Measurements from ENCODE around the gene DCAF7.

DCAF7 gene

DNA sequence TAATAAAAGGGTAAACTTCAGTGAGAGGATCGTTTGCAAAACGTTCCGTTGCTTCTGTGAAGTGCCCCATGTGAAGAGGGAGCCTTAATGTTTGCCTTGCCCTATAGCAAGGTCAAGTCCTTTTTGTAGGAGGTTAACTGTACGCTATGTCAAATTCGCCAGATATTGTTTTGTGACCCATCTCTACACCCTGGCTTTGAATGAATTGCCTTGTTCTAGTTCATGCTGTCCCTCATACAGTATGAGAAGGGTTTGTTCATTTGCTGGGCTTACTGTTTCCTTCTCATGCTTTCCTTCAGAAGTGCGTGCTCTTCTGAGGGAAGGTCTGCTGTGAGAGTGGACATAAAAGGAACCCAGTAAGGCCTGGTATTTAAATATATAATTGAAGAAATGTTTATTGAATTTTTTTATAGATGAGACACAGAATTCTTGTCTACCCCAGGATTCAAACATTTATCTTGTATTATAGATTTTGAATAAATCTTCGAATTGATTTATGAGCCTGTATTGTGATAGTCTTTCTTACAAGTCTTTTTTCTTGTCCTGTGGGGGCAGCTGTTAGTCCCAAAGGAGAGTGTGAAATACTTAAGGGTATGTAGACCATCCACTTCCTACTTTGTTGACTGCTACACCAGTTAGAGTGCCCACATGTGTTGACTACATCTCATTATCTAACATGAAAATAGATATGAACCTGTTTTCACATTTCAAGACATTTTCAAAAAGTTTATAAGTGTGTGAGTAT lies 73.7 kb downstream of the DCAF7 start:
- in situ Hi-C loops (cut with HindIII; ENCODE audit: low sequenced_read_pairs), result loop anchor here (5.0 kb wide), 1 partner anchor 53 kb away; no protein-coding TSS in a partner anchor

DNA sequence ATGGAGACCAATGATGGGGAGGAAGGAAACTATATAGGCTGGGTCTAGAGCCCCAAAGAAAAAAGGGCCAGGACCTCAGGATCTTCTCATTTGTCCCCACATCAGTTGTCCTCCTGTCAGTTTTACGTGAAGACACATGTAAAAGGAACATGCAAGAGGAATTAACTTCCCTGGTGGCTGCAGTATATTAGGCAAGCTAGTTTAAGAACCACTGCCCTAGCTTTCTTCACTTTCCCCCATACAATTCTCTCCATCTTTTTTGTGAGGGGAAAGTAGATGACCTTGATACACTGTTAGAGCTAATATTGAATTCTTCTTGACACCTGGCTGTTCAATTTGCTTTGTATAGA lies 74.2 kb downstream of the DCAF7 start:
- in situ Hi-C loops (cut with HindIII; ENCODE audit: low sequenced_read_pairs), result loop anchor here (5.0 kb wide), 1 partner anchor 53 kb away; no protein-coding TSS in a partner anchor

DNA sequence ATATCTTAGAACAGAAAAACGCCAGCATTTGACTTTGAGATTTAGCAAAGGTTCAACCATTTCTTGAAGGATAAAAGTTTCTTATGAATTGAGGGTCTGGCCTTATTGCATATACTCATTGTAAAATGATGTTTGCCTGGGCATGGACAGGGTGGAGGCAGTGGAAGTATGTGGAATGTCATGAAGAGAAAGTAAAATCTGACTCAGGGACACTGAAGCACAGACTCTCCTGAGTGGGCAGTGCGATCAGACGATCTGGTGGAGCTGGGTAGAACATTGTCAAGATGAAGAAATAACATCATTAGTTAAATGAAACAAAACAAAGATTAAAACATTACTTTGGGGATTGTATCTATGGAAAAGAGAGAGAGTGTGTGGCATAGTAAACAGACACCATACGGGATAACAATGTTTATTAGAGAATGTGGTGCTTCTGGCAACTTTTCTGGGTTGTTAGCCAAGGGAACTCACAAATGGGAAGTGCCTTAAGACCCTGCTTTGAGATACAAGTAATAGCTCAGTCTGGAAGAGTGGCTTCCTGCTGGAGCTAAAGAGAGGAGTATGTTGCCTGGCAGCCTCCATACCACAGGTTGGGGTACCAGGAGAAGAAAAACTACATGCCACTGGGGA lies 76.4 kb downstream of the DCAF7 start:
- in situ Hi-C loops (cut with HindIII; ENCODE audit: low sequenced_read_pairs), result no loop called here

DNA sequence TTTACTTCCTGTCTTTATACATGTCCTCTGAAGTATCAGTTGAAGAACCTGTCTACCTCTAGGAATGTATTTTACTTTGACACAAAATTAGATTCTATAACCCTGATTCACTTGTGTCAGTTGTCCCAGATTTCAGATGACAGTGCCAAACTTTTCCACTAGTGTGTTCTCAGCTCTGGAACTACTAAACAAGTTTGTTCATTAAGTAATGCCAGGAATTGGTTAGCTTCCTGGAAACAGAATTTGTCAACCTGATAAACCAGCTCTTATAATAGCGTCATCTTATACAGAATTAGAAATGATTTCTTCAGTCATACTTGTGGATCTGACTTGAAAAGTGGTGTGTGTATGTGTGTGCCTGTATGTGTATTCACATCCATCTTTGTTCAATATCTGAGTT lies 79.3 kb downstream of the DCAF7 start:
- in situ Hi-C loops (cut with HindIII; ENCODE audit: low sequenced_read_pairs), result no loop called here

DNA sequence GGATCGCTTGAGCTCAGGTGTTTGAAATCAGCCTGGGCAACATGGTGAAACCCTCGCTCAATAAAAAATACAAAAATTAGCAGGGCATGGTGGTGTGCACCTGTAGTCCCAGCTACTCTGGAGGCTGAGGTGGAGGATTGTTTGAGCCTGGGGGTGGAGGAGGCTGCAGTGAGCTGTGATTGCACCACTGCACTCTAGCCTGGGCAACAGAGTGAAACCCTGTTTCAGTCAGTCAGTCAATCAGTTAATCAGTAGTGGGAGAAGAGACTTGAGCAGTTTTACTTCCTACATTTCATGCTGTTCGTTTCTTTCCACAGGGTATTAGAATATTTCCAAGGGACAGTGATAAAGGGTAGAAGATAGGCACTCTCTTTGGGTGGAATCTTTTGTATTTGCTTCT lies 80.8 kb downstream of the DCAF7 start:
- in situ Hi-C loops (cut with HindIII; ENCODE audit: low sequenced_read_pairs), result no loop called here

DNA sequence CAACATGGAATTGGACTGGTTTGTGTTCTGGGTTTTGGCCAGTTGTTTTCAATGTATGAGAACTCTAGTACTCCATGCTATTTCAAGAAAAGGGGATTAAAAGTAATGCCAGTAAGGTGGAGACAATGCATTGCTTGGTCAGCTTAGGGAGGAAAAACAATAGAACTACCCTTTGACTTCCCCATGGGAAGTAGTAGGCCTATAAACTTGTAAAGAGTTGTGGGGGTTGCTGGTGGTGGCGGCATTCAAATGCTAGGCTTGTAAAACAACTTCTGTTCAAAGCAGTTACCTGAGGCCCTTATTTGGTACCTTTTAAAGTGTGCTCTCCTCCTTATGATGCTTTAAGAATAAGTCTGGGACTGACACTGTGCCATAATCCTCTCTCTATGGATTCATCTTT lies 81.3 kb downstream of the DCAF7 start:
- in situ Hi-C loops (cut with HindIII; ENCODE audit: low sequenced_read_pairs), result no loop called here

DNA sequence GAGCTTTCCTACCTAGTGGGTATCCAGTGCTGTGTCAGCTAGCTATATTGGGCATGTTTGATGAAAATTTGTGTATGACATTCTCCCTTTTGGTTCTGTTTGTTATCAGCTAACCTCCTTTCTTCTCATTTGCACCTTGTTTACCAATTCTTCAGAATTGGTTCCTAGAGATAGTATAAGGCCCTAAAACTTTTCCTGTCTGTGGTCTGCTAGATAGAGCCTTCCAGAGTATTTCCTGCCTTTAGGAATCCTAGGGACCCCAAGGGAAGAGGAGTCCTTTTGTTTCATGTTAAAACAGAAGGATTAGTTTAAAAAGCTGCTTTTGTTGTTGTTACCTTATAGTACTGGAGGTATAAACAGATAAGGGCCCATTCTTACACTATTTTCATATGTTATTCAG lies 83.5 kb downstream of the DCAF7 start:
- in situ Hi-C loops (cut with HindIII; ENCODE audit: low sequenced_read_pairs), result no loop called here

DNA sequence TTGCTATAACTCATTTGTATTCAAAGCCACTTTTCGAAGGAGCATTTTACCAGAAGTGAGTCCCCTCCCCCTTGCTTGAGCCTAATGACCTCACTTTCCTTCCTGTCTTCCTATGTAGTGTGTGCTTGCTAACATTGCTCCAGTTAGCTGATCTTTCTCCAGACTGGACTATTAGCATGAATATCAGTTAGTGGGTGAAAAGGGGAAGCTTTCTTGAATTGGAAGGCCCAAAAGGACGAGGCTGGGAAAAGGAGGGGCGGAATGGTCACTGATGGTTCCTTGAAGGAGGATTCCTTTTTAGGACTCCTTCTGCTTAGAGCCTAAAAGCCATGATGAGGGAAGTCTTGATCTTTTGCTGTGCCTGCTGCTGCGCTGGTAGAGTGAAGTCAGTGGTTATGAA lies 83.9 kb downstream of the DCAF7 start:
- in situ Hi-C loops (cut with HindIII; ENCODE audit: low sequenced_read_pairs), result no loop called here

DNA sequence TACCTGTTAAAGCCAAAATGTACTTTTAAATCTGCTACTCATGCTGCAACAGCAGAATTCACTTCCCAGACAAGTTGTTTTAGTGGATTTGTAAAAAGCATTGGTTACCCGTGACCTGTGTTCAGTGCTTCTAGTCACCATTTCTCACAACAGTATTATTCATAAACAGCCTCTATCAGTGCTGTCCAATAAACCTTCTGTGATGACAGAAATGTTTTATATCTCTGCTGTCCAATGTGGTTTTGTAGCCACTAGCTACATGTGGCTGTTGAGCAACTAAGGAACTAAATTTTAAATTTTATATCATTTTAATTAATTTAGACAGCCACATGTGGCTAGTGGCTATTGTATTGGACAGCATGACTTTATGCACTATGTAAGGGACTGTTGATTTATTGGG lies 84.5 kb downstream of the DCAF7 start:
- in situ Hi-C loops (cut with HindIII; ENCODE audit: low sequenced_read_pairs), result no loop called here

DNA sequence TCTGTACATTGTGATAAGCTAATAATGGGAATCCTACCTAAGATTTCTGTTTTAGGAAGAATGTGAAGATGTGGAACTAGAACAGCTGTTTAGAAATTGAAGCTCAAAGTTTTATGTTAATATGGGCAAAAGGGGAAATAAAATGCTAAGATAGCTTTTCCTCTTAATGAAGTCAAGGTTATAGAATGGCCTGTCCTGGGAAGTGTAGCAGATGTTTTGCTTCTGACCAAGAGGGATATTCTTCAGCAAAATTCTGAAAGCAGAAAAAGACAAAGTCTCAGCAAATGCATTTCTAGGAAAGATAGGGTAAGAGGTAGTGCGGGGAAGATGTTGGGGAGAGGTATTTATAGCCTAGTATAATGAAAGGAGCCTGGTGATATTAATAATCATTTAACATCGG lies 85.0 kb downstream of the DCAF7 start:
- in situ Hi-C loops (cut with HindIII; ENCODE audit: low sequenced_read_pairs), result no loop called here

DNA sequence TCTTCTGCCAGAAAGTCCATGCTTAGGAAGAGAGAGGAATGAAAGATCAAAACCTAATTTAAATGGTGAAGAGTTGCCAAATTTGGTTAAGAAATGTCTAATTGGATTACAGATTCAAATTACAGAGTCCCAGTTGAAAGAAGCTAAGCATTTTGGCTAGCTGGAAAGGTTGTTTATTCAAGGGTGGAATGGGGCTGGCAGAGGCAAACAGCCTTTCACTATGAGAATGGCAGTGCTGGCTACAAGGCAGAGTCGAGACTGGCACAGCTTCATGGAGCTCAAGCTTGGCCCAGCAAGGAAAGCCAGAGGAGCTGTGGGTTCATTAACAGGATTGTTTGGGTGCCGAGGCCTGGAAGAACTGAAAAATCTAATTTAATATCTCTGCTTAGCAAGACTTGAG lies 85.5 kb downstream of the DCAF7 start:
- in situ Hi-C loops (cut with HindIII; ENCODE audit: low sequenced_read_pairs), result no loop called here

DNA sequence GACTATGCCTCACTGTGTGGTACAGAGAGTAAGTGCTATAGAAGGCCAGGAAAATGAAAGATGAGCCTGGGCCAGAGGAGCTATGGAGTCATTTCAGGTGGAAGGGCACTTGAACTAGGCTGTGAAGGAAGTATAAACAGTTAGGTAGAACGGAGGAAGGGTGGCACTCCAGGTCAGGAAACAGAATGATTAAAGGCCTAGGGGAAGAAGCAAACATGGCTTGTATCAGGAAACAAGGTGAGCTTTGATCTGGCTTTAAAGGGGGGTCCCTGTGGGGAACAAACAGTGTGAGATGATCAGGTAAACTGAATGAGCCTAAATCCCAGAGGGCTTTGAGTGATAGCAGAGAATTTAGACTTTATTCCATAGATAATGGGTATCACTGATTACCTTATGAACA lies 88.8 kb downstream of the DCAF7 start:
- in situ Hi-C loops (cut with HindIII; ENCODE audit: low sequenced_read_pairs), result no loop called here

DNA sequence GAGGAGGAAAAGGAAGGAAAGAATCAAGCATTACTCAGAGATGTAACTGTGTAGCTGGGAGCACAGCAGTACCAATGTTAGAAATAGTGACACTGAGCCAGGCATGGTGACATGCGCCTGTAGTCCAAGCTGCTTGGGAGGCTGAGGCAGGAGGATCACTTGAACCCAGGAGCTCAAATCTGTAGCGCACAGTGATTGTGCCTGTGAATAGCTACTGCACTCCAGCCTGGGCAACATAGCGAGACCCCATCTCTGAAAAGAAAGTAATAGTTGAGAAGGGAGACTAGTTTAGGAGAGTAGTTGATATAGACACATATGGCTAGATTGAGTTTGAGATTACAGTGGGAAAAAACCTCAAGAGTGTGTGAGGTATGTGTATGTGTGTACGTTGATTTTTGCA lies 89.8 kb downstream of the DCAF7 start:
- in situ Hi-C loops (cut with HindIII; ENCODE audit: low sequenced_read_pairs), result no loop called here

DNA sequence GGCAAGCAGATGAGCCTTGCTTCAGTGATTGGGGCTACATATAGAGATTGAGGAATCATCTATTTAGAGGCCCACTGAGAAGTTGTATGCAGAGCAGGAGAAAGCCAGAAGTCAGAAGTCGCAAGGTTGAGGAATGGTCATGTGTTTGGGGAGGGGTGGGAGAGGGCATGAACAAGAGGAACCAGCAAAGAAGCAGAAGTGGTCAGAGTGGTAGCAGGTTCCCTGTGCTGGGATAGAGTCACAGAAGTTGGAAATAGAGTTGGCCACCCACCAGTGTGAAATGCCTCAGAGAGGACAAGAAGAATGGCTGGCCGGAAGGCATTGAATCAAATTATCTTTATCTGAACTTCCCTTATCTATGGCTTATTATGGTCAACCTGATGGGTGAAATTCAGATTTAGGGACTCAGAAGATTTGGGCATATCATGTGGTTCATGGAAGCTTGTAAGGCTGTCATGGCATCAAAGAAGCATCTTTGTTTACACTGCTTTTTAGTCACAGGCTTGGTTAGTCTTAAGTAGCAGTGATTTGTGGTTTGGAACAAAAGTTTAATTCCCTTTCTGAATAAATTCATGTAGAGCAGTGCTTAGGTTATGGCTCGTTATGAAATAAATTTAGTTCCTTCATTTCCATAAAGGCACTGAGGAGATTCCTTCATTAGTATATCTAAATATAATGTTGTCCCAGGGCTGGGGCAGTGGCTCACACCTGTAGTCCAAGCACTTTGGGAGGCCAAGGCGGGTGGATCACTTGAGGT lies 91.6 kb downstream of the DCAF7 start:
- in situ Hi-C loops (cut with HindIII; ENCODE audit: low sequenced_read_pairs), result no loop called here

All from endothelial cell of hepatic sinusoid (primary cell).